MCF 10A (cell line): ENCODE measurements around the gene IFI27L1. TPM values are rescaled to one million over a fixed set of nuclear protein-coding genes. Genes with fewer than 3 reads are reported as not detected.

Source experiments
- BruUV-seq: library from RNA; stranded (reverse); fragments of 400-500 nt; replicated peaks from 2 replicates; lab custom pipeline; 2021; lab: Mats Ljungman, UMichigan
- CTCF ChIA-PET: fragments of 300-600 bp; sonication (Branson Sonifier 250); formaldehyde crosslinking; extraction: SDS; loops from one replicate; lab custom pipeline; 2021; ENCODE audit warnings: antibody characterized with exemption, inconsistent platforms; lab: Yijun Ruan, JAX
- POLR2A ChIA-PET: fragments of 300-600, 350-650 bp; sonication (Branson Sonifier 250); formaldehyde crosslinking; extraction: SDS; loops from one replicate; lab custom pipeline; 2020; ENCODE audit warnings: antibody characterized with exemption, inconsistent platforms; lab: Yijun Ruan, JAX
- DNase-seq: peaks from one replicate; pipeline ENCODE4 v3.0.0-alpha.2; 2018; ENCODE audit not compliant: unreplicated experiment
- H3K27ac Mint-ChIP-seq: one replicate; pipeline ENCODE4 v1.8.0; 2022; ENCODE audit warnings: mild to moderate bottlenecking, low read depth, mixed read lengths; ENCODE audit not compliant: unreplicated experiment
- H3K27me3 Mint-ChIP-seq: one replicate; pipeline ENCODE4 v1.8.0; 2022; ENCODE audit warnings: mixed read lengths; ENCODE audit not compliant: insufficient read depth, unreplicated experiment
- H3K36me3 Mint-ChIP-seq: one replicate; pipeline ENCODE4 v1.8.0; 2022; ENCODE audit warnings: mild to moderate bottlenecking, moderate library complexity, mixed read lengths; ENCODE audit not compliant: insufficient read depth, unreplicated experiment
- H3K4me1 Mint-ChIP-seq: one replicate; pipeline ENCODE4 v1.8.0; 2022; ENCODE audit warnings: mixed read lengths; ENCODE audit not compliant: insufficient read depth, unreplicated experiment
- H3K4me3 Mint-ChIP-seq: one replicate; pipeline ENCODE4 v1.8.0; 2022; ENCODE audit warnings: mild to moderate bottlenecking, moderate library complexity, mixed read lengths; ENCODE audit not compliant: unreplicated experiment
- H3K9me3 Mint-ChIP-seq: one replicate; pipeline ENCODE4 v1.8.0; 2022; ENCODE audit warnings: mixed read lengths; ENCODE audit not compliant: unreplicated experiment
- CTCF ChIP-seq: fragments of 200-600 bp; IDR thresholded peaks from one replicate; pipeline ENCODE4 v1.8.0; 2022; ENCODE audit warnings: antibody characterized with exemption, mild to moderate bottlenecking; ENCODE audit not compliant: unreplicated experiment
- intact Hi-C: fragments of 100-400 bp; cut with micrococcal nuclease; formaldehyde crosslinking; loops from 2 replicates; pipeline ENCODE4 v1.14.1; 2022
- total RNA-seq: library from RNA; stranded (reverse); gene quantifications from 2 replicates; pipeline ENCODE4 v1.2.3, GENCODE V29; 2022

Gene IFI27L1
- total RNA-seq, 1 experiment from 2014 or later, result 18.4 TPM

- Mint-ChIP-seq H3K27ac (no peak overlapping the region), H3K27me3 (no peaks in the 10 kb centered on the region), H3K4me1 (no peaks in the 10 kb centered on the region), H3K9me3 (peaks cover 9% of the 10 kb centered on the region), H3K4me3 (no peak overlapping the region), H3K36me3 (no peaks in the 10 kb centered on the region)
- DNase-seq, result no peak
- no peak for TF ChIP-seq CTCF
- ChIA-PET CTCF (interaction anchor here (0.6 to 7.6 kb wide), 7 partner anchors 30 to 348 kb away, joined by 3 to 99 read pairs (median 4); no protein-coding TSS in a partner anchor), POLR2A (no interaction called here)
- no TSS peak for BruUV-seq
- intact Hi-C loops, result loop anchor here (5.0 to 10.0 kb wide), 3 partner anchors 86 to 547 kb away; no protein-coding TSS in a partner anchor
Measured at GRCh38 chr14:94138251-94138650, 57.1 kb downstream of the IFI27L1 start.

DNA sequence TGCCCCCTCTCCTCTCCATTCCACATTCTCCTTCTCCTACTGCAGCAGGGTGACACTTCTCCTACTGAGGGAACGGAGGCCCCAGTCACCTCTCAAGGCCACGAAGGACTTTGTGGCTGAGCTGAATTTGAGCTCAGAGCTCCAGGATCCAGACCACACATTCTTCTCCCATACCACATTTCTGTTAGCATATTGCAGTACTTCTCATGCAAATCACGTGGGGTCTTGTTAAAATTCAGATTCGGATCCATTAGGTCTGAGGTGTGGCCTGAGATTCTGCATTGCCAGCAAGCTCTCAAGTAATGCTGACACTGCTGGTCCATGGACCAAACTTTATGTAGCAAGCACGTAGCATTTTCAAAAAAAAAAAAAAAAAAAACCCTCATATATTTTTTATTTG lies 57.9 kb downstream of the IFI27L1 start:
- CTCF ChIA-PET, result interaction anchor here (0.6 to 7.6 kb wide), 7 partner anchors 30 to 410 kb away, joined by 3 to 99 read pairs (median 3); no protein-coding TSS in a partner anchor
- H3K4me1 Mint-ChIP-seq, result no peaks in the 10 kb centered on the region
- no peak for DNase-seq
- intact Hi-C loops, result loop anchor here (5.0 to 10.0 kb wide), 3 partner anchors 87 to 546 kb away; no protein-coding TSS in a partner anchor
- BruUV-seq, result no TSS peak
- H3K27ac Mint-ChIP-seq, result no peak overlapping the region
- H3K27me3 Mint-ChIP-seq, result no peaks in the 10 kb centered on the region
- H3K36me3 Mint-ChIP-seq, result no peaks in the 10 kb centered on the region
- no peak for TF ChIP-seq CTCF
- H3K9me3 Mint-ChIP-seq, result peaks cover 9% of the 10 kb centered on the region
- POLR2A ChIA-PET, result no interaction called here
- no peak overlapping the region for H3K4me3 Mint-ChIP-seq

GRCh38 chr14:94139421-94139820 lies 58.3 kb downstream of the IFI27L1 start:
- no peak overlapping the region for H3K27ac Mint-ChIP-seq
- no peaks in the 10 kb centered on the region for H3K36me3 Mint-ChIP-seq
- CTCF ChIA-PET, result interaction anchor here (0.8 to 7.6 kb wide), 4 partner anchors 103 to 409 kb away, joined by 3 to 99 read pairs (median 6); no protein-coding TSS in a partner anchor
- POLR2A ChIA-PET, result no interaction called here
- no TSS peak for BruUV-seq
- H3K4me3 Mint-ChIP-seq, result no peak overlapping the region
- H3K4me1 Mint-ChIP-seq, result peaks cover 3% of the 10 kb centered on the region
- TF ChIP-seq CTCF, result no peak
- no peak for DNase-seq
- H3K27me3 Mint-ChIP-seq, result no peaks in the 10 kb centered on the region
- intact Hi-C loops, result loop anchor here (5.0 to 10.0 kb wide), 3 partner anchors 87 to 545 kb away; no protein-coding TSS in a partner anchor
- peaks cover 9% of the 10 kb centered on the region for H3K9me3 Mint-ChIP-seq

DNA sequence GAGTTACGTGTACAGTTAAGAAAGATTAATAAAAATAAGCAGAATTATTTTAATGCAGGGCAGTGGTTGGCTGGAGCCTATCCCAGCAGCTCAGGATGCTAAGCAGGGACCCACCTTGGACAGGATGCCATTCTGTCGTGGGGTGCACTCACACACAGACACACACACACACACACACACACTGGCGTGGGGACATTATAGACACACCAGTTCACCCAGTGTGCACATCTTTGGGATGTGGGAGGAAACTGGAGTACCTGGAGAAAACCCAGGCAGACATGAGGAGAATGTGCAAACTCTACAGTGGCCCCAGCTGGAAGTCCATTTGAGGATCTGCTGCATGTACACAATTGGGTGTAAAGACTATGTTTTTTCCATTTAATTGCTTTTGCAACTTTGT lies 61.1 kb downstream of the IFI27L1 start:
- no peak overlapping the region for H3K4me3 Mint-ChIP-seq
- intact Hi-C loops, result no loop called here
- H3K36me3 Mint-ChIP-seq, result no peaks in the 10 kb centered on the region
- ChIA-PET CTCF (interaction anchor here (0.6 to 7.6 kb wide), 7 partner anchors 11 to 477 kb away, joined by 3 to 99 read pairs (median 4); no protein-coding TSS in a partner anchor), POLR2A (interaction anchor here (0.7 to 1.2 kb wide), 2 partner anchors 10 to 44 kb away, joined by 3 read pairs; no protein-coding TSS in a partner anchor)
- no peak for DNase-seq
- H3K9me3 Mint-ChIP-seq, result no peaks in the 10 kb centered on the region
- peaks cover 12% of the 10 kb centered on the region for H3K4me1 Mint-ChIP-seq
- H3K27ac Mint-ChIP-seq, result no peak overlapping the region
- H3K27me3 Mint-ChIP-seq, result no peaks in the 10 kb centered on the region
- no peak for TF ChIP-seq CTCF
- BruUV-seq, result no TSS peak
